Loucy (cell line): ENCODE data around the gene BCLAF3.

Source experiments
- CTCF ChIP-seq: fragments of 200-600 bp; sonication (generic); conservative IDR thresholded peaks from 2 replicates; pipeline ENCODE4 v1.5.1; 2014; ENCODE audit warnings: mild to moderate bottlenecking, antibody characterized with exemption, low read length
- EZH2phosphoT487 ChIP-seq: fragments of 200-600 bp; IDR thresholded peaks from 2 replicates; pipeline ENCODE4 v1.6.1; 2018; ENCODE audit warnings: antibody characterized with exemption, mild to moderate bottlenecking, moderate library complexity, borderline replicate concordance

DNA sequence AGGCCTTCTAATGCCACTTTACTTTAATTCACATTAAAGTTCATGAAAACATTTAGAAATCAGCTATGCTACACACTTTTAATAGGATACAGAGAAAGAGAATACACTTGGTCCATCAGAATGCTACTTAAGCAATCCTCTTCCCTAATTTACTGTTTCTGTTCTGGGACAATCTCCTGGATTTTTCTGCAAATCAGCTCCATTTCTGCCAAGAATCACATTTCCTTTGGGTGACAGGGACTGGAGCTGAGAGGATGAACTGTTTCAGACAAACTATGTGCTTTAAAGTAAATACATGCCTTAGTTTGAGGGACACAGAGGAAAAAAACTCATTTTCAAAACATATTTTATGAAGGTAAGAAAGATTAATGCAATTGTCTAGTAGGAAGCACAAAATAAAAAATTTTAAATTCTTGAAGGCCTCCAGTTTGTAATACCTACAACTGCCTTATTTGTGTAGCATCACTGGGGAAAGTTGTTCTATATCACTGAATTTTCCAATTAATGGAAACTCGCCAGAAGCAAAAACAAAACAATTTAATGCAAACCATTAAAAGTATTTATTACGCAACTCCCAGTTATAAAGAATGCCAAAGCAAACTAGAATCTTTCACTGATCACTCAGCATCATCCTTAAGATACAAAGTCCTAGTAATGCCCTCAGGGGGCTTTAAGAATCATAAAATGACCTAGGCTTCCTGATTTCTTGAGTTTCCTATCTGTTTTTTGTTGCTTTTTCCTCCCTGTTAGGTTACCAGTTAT lies 36.3 kb downstream of the BCLAF3 start:
- TF ChIP-seq CTCF (no peak), EZH2phosphoT487 (no peak)
